GM21423 (cell line): ENCODE measurements around the gene PLP2.
"Not testable (repeated sequence)": the region's sequence is repeated elsewhere in the genome, so short reads cannot be mapped to it uniquely, and the experiment has no call there.

Experiments used
- ATAC-seq: cut with Tn5 transposase; IDR thresholded peaks from one replicate; pipeline ENCODE4 v1.9.1; 2021; ENCODE audit warnings: mild to moderate bottlenecking, moderate library complexity; ENCODE audit not compliant: unreplicated experiment

PLP2 gene, protein sequence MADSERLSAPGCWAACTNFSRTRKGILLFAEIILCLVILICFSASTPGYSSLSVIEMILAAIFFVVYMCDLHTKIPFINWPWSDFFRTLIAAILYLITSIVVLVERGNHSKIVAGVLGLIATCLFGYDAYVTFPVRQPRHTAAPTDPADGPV

DNA sequence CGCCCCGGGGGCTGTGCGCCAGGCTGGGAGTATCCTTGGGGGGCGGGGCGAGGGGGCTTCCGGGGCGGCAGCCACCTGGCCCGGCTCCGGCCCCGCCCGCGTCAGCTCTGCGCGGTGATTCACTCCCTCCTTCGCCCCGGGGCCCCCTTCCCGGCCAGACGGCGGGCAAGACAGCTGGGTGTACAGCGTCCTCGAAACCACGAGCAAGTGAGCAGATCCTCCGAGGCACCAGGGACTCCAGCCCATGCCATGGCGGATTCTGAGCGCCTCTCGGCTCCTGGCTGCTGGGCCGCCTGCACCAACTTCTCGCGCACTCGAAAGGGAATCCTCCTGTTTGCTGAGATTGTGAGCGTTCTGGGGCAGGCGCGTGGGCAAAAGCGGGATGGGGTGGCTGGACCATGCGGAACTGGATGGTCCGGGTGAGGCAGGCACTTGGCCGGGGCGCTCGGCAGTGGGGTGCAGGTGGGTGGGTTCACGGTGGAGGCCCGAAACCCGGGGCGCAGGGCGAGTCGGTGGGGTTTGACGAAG, at the start of gene PLP2:
Gene PLP2, plus strand, starts transcription at position 147 of the 528 bp plus-strand sequence. Its CDS starts 103 bp downstream, at position 250.
- ATAC-seq: peak; percentile 36

DNA sequence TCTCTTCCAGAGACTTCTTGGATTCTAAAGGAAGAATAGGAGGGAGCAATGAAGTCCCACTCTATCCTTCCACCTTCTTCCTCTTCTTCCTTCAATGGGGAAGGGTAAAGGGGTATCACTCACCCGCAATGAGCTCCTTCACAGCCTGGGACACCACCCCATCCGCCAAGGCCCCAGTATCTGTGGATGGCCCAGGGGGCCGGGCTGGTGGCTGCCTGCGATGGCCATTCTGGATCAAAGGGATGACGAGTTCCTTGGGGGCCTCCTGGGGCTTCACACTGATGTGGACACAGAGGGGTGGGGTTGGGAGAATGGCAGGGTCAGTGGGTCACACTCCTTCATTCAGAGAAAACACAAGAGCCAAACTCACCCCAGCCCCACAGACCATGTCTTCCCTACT, 49.2 kb upstream of the PLP2 start:
- no peak for ATAC-seq

DNA sequence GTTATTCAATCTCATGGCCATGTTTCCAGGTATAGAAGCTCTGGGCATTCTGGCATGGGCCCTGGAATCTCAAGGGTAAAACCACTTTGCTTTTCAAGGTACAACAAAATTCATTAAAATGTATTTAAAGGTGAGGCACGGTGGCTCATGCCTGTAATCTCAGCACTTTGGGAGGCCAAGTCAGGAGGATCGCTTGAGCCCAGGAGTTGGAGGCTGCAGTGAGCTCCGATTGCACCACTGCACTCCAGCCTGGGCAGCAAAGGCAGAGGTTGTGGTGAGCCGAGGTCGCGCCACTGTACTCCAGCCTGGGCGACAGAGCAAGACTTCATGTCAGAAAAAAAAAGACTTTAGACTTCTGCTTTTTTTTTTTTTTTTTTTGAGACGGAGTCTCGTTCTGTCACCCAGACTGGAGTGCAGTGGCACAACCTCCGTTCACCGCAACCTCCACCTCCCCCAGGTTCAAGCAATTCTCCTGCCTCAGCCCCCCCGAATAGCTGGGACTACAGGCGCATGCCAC, 43.9 kb upstream of the PLP2 start:
- not testable (repeated sequence) for ATAC-seq

DNA sequence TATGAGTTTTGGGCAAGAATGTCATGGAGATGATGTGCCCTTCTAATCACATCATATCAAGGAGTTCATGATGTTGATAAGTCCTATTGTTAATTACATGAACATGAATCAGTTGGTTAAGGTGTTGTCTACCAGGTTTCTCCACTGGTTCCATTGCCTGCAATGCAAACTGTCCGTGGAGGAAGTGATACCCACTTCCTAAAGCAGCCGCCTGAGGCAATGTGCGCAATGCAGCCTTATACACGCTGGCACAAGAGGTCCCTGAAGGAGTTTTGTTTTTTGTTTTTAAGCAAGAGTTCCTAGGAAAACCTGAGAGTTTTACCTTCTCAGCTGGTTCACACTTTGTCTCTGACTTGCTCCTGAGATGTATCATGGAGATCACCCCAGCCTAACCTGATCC, 42.3 kb upstream of the PLP2 start:
- no peak for ATAC-seq

DNA sequence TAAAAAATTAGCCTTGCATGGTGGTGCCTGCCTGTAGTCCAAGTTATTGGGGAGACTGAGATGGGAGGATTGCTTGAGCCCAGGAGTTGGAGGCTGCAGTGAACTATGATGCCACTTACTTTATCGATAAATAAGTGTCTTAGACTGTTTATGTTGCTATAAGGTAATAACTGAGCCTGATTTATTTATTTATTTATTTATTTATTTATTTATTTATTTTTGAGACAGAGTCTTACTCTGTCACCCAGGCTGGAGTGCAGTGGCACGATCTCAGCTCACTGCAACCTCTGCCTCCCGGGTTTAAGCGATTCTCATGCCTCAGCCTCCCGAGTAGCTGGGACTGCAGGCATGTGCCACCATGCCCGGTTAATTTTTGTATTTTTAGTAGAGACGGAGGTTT, 39.4 kb upstream of the PLP2 start:
- not testable (repeated sequence) for ATAC-seq

DNA sequence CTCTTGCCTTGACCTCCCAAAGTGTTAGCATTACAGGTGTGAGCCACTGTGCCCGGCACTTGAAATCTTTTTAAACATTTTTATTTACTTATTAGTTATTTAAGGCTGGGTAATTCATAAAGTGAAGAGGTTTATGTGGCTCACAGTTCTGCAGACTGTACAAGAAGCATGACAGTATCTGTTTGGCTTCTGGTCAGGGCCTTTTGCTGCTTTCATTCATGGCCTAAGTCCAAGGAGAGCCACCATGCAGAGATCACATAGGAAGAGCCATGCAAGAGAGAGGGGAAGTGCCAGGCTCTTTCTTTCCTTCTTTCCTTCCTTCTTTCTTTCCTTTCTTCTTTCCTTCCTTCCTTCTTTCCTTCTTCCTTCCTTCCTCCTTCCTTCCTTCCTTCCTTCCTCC, 37.9 kb upstream of the PLP2 start:
- no peak for ATAC-seq

DNA sequence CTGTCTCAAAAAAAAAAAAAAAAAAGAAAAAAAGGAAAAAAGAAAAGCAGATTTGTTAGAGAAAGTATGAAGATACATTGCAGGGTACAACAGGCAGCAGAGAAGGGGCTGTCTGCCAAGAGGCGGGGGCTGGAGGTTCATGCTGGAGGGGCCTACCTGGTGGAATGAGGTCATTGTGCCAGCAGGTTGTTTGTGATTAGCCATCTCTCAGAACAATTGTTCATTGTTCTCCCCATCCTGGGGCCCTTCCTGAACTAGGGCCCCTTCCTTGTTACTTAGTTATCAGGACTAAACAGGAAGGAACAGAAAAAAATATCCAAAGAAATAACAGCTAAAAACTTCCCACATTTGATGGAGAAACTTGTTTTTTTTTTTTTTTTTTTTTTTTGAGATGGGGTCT, 34.2 kb upstream of the PLP2 start:
- ATAC-seq: no peak

DNA sequence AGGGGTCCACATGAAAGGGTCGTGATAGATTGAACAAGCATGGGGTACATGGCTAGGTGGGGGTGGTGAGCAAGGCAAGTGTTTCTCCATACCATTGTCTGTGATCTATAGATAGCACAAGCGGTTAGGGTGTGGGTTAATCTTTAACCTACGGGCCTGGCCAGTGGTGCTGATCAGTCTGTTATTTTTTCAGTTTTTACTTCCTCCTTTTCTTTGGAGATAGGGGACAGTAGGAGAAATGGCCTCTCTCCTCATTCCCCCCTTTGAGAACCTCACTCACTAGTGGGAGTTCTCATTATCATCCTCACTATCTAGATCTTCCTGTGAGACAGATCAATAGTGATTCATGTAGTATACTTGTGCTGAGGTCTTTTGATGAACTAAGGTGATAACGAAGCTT, 32.0 kb upstream of the PLP2 start:
- no peak for ATAC-seq

DNA sequence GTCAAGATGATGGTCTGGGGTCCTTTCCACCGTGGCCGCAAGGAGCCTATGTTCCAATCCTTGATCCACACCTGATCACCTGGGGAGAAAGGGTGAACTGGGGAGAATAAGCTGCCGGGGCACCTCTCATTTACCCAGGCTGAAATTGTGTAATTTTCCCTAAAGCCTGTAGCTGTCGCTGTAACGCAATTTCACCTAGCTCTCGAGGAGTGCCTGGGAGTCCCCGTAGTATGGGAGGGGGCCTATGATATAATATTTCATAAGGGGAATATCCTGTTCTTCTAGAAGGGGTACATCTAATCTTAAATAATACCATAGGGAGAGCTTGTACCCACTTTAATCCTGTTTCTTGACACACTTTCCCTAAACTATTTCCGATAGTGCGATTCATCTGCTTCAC, 29.4 kb upstream of the PLP2 start:
- ATAC-seq: not testable (repeated sequence)

DNA sequence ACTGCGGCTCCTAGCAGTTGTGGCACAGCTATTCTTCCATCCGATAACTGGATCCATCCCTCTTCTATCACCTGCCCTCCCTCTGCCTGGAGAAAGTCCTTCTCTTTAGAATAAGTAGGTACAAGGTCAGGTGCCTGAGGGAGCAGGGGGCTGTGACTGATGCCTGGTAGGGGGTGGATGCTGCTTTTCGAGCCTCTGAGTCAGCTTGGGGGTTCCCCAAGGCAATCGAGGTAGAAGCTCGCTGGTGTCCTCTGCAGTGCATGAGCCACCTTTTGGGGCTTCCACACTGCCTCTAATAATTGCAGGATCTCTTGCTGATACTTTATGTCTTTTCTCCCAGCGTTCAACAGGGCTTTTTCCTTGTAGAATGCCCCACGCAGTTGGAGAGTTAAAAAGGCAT, 28.5 kb upstream of the PLP2 start:
- not testable (repeated sequence) for ATAC-seq

DNA sequence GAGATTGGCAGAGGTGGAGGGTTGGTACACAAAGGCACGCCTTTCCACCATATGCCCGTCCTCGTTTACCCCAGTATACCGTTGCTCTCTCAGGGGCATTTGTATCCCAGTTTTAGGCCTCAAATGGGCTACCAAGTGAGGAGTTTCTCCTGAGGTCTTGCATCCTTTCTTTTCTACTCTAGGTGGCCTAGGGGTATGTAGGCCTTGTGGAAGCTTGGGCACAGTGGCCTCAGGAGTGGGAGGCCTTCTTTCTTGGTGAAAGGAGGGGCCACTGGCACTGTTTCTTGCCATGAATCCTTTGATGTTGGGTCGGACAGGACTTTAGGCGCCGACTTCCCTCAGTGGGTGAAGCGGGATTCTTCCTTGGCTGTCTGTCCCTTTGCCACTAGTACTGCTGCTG, 24.4 kb upstream of the PLP2 start:
- no peak for ATAC-seq

DNA sequence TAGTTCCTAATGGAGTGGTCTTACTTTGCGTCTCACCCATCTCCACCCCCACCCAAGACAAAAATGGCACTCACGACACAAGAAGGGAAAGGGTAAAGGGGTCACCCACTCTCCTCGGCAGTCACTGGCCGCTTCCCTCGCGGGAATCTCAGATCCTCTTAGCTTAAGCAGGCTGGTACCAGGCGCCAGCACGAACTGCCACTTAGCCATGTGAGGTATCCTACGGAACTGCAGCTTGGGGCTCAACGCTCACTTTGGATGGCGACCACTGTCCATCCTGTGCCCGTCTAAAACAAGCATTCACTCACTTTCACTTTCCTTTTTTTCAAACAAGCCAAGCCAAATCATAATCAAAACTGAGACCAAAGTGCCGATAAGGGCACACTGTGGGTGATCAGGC, 23.8 kb upstream of the PLP2 start:
- ATAC-seq: no peak

DNA sequence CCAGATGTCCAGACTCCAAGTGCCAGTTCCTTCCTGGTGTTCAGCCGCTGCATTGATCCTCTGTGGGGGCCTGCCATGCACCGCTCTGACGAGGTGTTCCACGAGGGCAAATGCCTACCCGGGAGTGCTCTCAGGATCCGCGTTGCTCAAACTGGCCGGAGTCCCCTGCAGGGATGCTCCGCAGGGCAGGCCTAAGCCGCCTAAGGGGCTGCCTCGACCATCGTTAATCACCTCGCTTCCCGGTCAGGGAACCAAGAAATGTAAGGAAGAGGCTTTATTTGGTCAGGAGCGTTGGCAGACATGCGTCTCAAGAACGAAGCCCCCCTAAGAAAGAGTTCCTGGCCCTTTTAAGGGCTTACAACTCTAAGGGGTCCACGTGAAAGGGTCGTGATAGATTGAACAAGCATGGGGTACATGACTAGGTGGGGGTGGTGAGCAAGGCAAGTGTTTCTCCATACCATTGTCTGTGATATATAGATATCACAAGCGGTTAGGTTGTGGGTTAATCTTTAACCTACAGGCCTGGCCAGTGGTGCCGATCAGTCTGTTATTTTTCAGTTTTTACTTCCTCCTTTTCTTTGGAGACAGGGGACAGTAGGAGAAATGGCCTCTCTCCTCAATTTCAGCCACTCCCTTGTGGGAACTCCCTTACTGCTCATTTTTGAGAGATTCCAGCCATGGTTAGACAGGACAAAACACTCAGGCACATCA, 23.2 kb upstream of the PLP2 start:
- ATAC-seq: not testable (repeated sequence)

DNA sequence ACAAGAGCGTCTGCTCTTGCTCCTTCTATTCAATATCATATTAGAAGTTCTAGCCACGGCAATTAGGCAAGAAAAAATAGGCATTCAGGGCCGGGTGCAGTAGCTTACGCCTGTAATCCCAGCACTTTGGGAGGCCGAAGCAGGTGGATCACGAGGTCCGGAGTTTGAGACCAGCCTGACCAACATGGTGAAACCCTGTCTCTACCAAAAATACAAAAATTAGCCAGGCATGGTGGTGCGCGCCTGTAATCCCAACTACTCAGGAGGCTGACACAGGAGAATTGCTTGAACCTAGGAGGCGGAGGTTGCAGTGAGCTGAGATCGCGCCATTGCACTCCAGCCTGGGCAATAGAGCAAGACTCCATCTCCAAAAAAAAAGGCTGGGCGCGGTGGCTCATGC, 22.4 kb upstream of the PLP2 start:
- not testable (repeated sequence) for ATAC-seq

DNA sequence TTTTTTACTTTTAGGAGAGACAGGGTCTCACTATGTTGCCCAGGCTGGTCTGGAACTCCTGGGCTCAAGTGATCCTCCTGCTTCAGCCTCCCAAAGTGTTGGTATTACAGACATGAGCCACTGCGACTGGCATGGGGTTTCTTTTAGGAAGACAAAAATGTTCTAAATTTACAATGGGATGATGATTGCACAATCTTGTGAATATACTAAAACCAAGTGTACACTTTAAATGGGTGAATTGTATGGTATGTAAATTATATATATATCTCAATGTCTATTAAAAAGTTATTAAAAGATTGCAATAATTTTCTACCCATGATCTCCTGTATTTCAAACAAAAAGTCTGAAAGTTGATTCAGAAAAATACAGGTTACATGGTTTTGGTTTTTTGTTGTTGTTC, 18.2 kb upstream of the PLP2 start:
- no peak for ATAC-seq

DNA sequence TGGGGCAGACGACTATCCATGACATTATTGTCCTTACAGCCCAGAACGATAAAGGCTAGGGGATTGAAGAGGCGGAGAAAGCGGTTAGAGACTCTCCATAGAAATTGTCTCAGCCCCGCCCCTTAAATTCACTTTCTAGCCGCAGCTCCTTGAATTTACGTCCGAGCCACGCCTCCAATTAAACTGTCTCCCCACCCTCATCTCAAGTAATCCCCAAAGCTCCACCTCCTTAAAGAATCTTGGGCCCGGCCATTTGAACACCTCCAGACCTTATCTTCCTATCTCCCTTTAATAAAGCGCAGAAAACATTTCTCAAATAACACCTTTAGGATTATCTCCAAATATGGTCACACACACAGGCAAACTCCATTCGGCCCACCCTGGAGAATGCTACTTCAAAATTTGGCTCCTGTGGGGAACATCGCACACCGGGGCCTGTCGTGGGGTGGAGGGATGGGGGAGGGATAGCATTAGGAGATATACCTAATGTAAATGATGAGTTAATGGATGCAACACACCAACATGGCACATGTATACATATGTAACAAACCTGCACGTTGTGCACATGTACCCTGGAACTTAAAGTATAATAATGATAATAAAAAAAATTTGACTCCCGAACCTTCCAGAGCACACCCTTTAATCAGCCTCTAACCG, 16.3 kb upstream of the PLP2 start:
- no peak for ATAC-seq

DNA sequence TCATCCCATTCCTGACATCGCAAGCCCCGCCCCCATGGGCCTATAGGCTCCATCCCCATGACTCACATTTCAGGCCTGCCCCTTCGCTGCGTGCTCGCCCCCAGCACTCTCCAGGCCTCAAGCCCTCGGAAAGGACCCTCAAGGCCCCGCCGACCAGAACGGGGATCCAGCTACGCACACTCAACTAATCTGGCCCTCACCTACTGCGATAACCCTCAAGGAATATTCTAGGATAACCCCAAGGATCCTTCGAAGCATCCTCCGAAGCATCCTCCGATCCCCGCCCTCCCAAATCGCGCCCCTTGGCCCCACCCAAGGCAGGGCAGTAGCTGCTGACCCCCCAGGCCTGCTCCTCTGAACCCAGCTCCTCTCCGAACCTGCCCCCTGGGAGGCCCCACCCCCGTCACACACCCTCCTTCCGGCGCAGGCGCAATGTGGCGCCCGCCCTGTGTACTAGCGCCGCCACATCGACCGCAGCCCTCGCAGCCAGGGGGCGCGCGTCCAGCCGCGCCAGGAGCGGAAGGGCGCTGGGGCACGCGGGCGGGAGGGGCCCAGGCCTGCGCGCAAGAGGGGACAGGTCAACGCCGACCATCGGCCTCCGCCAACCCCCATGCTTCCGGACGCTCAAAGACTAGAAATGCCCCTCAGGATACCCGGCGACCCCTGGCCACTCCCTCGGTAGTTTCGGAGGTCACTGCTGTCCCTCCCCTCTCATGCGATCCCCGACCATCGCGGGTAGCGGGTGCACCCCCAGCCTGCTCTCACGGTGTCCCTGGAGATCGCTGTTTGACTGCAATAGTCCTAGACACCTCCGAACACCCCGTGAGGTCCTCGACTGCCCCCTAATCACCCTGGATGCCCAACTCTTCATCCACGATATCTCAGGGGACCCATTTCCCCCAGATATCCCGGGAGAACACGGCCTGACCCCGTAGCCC, 15.5 kb upstream of the PLP2 start:
- peak; percentile 84 for ATAC-seq

DNA sequence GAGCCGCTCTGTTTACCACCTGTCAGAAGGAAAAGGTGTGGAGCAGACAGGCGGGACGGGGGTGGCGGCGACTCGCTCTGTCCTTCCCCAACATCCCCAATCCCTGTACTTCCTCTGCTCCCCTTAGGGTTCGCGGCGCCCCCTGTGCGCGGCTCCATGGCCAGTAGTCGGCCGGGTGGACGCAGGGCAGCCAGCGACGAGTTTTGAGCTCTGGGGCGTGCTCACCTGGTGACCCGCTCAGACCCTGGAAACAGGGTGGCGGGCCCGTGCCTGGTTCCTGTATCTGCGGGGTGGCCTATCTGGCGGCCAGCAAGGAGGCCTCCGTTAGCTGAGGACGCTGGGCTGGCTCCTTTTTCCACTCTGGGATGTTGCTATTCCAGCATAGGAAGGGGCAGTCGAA, 14.5 kb upstream of the PLP2 start:
- no peak for ATAC-seq

DNA sequence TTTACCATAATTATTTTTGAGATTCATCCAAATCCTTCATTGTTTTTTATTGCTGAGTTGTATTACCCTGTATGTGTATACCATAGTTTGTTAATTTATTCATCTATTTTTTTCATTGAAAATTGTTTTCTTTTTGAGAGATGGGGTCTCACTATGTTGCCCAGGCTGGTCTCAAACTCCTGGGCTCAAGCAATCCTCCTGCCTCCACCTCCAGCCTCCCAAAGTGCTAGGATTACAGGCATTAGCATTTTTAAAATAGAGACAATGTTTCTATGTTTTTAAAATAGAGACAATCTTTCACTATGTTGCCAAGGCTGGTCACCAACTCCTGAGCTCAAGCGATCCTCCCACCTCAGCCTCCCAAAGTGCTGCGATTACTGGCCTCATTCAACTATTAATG, 10.8 kb upstream of the PLP2 start:
- no peak for ATAC-seq

DNA sequence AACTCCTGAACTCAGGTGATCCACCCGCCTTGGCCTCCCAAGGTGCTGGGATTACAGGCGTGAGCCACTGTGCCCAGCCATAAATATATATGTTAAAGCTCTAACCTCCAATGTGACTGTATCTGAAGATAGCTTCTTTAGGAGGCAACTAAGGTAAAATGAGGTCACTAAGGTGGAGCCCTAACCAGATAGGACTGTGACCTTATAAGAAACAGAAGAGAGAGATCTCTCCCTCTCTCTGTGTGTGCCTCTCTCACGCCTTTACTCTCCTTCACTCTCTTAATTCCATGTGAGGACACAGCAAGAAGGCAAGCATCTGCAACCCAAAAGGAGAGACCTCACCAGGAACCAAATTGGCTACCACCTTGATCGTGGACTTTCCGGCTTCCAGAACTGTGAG, 10.1 kb upstream of the PLP2 start:
- no peak for ATAC-seq

DNA sequence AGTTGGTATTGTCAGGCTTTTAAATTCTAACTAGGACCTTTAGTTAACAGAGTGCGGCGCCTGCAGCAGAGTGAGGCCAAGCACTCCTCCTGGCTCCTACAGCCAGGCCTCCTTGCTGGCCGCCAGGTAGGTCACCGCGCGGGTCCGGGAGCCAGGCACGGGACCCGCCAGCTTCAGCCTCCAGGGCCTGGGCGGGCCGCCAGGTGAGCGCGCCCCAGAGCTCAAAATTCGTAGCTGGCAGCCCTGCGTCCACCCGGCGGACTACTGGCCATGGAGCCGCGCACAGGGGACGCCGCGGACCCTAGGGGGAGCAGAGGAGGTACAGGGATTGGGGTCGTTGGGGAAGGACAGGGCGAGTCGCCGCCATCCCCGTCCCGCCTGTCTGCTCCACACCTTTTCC, 9.1 kb upstream of the PLP2 start, which contains the start of gene MAGIX:
Gene MAGIX, plus strand, starts transcription at position 139 of the 400 bp plus-strand sequence. Its CDS starts 132 bp downstream, at position 271.
- ATAC-seq: no peak
